Keratinocyte (primary cell): ENCODE data around the gene SLC25A13.

Source experiments
- CTCF ChIP-seq, 3 experiments: IDR thresholded peaks in 1 of 3; conservative IDR thresholded peaks in 1 of 3; optimal IDR thresholded peaks in 1 of 3; 2 replicates in 2 of 3; 3 replicates in 1 of 3; pipeline versions ENCODE3 to v1.5.1; 2011; ENCODE audit warnings: low read length in 3 of 3, mild to moderate bottlenecking in 3 of 3, moderate library complexity in 2 of 3, control low read depth in 1 of 3, inconsistent platforms in 1 of 3; ENCODE audit not compliant: insufficient read depth in 2 of 3; ENCODE audit errors: extremely low read depth in 1 of 3
- EZH2 ChIP-seq: IDR thresholded peaks from one replicate; pipeline ENCODE4 v1.6.1; 2012; ENCODE audit warnings: inconsistent platforms, mild to moderate bottlenecking, low read length, moderate library complexity

GRCh38 chr7:96311967-96312366, 9.9 kb downstream of the SLC25A13 start:
- TF ChIP-seq CTCF (optimal IDR thresholded peaks at IDR 0.05 in 1 of 3, IDR thresholded peaks at IDR 0.05 in 1 of 3, conservative IDR thresholded peaks at IDR 0.05 in 1 of 3; ENCODE audit: extremely low read depth in 1 of 3, insufficient read depth in 2 of 3, low read length in 3 of 3) (no peak), EZH2 (no peak)
